Stimulated activated CD4-positive, alpha-beta T cell treated with anti-CD3 and anti-CD28 coated beads, Interleukin-2, amount 100 ng/mL, for 48 hours (primary cell): ENCODE data around the gene OVCA2.
A peak's percentile ranks its signal among the peaks of the same experiment; 100 is the strongest.

Source experiments
- DNase-seq, 2 donors: peaks; one replicate each; pipeline ENCODE4 v3.0.0-alpha.2; 2020

OVCA2 gene

DNA sequence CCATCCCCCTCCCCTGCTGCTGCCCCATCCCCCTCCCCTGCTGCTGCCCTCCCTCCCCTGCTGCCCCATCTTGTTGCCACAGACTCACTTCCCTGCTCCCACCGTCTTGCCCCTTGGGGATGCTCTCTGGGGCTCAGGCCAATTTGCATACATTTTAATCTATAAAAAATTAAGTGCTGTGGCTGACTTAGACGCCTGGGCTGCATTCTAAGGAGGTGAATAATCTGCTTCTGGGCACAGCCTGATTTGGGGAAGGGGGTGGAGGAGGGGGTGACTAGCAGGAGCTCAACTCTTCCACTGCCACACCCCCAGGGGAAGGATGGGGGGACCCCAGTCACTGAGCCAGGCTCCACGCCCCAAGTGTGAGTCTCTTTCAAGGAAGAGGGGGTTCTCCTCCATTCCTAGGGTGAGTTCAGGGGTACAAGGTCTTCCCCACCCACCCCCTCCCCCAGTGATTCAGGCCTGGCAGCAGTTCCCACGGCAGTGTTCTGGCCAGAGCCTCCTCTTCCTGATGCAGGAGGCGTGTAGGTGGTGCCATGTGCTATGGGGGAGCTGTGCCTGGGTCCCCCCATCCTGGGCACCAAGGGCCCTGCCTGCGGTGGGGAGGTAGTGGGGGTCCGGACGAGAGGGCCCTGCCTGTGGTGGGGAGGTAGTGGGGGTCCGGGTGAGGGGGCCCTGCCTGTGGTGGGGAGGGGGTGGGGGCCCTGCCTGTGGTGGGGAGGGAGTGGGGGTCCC, 6.8 kb upstream of the OVCA2 start:
- no peak for DNase-seq

DNA sequence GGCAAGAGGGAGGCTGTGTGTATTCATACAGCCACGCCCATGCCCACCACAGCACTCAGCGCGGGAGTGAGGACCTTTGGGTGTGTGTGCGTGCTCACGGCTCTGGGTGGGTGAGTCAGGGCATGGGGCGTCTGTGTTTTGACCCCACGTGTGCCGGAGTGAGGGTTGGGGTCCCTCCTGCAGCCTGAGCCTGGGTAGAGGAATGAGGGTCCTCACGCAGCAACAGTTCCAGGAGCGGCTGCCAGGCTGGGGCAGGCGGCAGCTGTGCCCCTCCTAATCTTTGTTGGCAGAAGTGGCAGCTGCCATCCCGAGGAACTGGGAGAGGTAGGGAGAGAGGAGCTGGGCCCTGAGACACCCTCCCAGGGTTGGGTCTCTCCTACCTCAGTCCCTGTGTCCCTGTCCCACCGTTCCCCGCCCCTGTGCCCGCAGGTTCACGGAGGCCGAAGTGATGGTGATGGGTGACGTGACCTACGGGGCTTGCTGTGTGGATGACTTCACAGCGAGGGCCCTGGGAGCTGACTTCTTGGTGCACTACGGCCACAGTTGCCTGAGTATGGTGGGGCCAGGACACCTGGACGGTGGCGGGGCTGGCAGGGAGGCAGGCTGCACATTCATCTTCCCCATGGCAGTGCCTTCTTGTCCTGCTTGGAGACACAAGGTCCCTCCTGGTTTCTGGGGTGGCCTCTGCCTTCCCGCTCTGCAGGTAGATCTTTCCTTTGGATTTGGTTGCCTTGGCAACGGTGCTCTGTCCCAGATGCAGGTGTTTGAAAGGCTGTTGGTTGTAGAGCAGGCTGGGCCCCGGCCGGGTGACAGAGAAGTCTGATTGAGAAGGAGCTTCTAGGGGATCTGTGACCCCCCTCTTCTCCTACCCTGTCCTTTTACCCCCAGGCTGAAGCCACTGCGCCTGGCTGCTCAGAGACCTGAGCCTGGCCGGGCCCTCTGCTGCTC, 6.0 kb upstream of the OVCA2 start:
- no peak for DNase-seq

DNA sequence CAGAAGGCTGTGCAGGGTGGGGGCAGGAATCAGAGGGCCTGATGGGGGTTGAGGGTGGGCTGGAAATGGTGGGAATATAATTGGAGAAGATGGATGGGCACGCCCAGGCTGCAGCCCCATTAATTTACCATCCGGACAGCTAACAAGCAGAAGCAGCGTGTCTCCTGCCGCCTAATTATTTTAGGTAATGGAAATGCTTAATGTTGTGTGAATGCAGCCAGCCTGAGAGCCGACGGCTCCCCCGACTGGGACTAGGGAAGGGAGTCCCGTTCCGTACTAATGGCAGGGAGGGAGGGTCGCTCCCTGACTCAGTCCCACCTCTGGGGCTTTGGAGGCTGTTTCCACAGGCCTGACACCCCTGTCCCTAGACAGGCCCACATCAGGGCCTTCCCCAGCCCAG, 4.7 kb upstream of the OVCA2 start:
- no peak for DNase-seq

DNA sequence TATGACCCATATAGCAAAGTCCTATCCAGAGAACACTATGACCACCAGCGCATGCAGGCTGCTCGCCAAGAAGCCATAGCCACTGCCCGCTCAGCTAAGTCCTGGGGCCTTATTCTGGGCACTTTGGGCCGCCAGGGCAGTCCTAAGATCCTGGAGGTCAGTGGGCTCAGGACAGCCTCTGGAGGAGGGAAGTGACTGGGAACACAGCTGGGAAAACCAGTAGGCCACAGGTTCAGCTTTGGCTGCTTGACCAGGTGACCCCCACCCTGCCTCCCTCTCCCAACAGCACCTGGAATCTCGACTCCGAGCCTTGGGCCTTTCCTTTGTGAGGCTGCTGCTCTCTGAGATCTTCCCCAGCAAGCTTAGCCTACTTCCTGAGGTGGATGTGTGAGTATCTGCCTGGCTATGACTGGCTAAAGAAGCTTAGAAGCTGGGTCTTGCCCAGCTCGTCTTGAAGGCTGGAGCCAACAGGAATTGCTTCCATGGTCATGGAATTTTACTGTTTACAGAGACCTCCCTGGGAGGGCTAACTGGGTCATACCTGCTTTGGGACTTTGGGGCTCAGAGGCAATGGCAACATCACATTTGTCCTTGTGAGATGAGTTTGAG, 1.5 kb upstream of the OVCA2 start:
- no peak for DNase-seq

DNA sequence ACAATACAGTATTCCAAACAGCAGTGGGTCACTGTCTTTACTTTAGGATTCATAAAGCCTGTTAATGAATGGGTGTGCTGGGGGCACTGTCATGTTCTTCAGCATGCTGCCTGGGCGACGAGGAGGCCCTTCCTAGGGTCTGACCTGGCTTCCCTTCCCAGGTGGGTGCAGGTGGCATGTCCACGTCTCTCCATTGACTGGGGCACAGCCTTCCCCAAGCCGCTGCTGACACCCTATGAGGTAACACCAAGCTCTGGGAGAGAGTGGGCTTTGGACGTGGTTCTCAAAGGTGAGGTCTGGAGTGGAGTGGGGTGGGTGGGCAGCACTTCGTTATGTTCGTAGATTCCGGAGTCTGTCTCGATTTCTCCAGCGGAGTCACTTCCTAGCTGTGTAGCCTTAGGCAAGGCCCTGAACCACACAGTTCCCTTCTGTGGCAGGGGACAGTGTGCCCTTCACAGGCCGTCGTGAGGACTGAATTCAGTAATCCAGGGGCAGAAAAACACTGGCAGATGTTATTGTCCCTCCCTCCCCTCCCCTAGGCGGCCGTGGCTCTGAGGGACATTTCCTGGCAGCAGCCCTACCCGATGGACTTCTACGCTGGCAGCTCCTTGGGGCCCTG, 771 bp upstream of the OVCA2 start:
- no peak for DNase-seq

DNA sequence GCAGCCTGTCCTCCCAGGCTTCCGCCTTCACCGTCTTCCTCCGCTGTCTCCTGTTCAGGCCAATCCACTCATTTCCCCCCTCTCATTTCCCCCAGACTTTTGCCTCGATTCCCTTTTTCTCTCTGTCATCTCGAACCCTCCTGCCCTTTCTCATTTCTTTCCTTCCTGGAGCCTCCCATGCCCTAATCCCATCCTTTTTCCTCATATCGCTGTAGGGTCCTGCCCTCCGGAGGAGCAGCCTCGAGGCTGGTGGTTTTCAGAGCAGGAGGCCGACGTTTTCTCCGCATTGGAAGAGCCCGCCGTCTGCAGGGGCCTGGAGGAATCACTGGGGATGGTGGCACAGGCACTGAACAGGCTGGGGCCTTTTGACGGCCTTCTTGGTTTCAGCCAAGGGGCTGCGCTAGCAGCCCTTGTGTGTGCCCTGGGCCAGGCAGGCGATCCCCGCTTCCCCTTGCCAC, 597 bp downstream of the OVCA2 start:
- DNase-seq: no peak

DNA sequence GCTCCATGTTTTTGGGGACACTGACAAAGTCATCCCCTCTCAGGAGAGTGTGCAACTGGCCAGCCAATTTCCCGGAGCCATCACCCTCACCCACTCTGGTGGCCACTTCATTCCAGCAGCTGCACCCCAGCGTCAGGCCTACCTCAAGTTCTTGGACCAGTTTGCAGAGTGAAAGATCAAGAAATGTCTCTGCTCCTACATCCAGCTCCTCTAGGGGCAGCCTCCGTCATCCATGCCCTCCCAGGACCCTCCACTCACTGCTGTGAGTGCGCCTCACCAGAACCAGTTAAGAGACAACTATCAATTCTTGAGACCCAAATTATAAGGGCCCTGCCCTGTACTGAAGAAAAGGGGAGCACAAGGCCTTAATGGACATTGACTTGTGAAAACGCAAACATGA, 1.1 kb downstream of the OVCA2 start:
- DNase-seq: no peak

DNA sequence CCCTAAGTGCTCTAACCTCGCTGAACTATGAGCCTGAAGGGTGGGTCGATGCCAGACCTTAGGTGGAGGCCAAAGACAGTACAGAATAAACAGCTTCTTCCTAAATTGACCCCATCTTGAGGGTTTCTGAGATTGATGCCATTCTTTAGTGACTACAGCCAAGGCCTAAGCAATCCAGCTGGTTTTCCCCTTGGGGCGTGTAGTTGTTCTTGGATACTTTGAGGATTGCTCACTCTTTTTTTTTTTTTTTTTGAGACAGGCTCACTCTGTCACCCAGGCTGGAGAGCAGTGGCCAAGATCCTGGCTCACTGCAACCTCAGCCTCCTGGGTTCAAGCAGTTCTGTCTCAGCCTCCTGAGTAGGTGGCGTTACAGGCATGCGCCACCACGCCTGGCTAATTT, 2.0 kb downstream of the OVCA2 start:
- no peak for DNase-seq

DNA sequence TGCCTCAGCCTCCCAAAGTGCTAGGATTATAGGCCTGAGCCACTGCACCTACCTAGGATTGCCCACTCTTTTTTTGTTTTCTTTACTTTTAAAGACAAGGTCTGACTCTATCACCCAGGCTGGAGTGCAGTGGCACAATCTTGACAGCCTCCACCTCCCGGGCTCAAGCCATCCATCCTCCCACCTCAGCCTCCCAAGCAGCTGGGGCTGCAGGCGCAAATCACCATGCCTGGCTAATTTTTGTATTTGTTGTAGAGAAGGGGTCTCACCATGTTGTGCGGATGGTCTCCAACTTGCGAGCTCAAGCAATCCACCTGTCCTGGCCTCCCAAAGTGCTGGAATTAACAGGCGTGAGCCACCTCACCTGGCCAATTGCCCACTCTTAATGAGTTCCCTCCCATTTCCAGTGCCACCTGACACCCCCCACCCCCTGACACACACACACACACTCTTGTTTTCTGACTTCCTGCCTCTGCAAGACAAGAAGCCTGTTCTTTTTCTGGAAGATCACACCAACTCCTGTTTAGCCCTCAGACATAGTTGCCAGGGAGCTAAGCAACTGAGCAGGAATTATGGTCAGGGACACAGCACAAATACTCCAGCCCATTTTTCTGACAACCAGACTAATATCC, 2.6 kb downstream of the OVCA2 start:
- no peak for DNase-seq

DNA sequence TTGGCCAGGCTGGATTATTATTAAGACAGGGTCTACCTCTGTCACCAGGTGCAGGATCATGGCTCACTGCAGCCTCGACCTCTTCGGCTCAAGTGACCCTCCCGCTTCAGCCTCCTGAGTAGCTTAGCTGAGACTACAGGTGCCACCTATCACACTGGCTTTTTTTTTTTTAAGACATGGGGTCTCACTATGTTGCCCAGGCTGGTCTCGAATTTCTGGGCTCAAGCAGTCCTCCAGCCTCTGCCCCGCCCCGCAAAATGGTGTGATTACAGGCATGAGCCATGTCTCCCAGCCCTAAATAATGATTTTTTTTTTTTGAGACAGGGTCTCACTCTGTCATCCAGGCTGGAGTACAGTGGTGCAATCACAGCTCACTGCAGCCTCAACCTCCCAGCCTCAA, 5.8 kb downstream of the OVCA2 start:
- DNase-seq: no peak

DNA sequence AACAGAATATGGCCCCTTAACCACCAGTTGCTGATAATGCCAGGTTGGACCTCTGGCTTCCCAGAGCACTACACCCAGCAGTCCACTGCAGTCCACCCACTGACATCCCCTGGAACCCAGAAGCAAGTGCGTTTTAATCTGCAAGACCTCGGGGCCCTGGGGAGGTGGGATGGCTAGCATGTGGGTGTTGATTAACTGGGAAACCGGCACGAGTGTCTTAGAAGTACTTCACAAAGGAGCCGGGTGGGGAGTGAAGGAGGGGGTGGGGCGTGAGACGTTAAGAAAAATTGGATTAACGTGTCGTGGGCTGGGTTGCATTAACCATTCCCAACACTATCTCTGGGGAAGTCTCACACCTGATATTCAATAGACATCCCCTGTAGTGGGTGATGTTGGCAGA, 7.0 kb downstream of the OVCA2 start:
- no peak for DNase-seq

DNA sequence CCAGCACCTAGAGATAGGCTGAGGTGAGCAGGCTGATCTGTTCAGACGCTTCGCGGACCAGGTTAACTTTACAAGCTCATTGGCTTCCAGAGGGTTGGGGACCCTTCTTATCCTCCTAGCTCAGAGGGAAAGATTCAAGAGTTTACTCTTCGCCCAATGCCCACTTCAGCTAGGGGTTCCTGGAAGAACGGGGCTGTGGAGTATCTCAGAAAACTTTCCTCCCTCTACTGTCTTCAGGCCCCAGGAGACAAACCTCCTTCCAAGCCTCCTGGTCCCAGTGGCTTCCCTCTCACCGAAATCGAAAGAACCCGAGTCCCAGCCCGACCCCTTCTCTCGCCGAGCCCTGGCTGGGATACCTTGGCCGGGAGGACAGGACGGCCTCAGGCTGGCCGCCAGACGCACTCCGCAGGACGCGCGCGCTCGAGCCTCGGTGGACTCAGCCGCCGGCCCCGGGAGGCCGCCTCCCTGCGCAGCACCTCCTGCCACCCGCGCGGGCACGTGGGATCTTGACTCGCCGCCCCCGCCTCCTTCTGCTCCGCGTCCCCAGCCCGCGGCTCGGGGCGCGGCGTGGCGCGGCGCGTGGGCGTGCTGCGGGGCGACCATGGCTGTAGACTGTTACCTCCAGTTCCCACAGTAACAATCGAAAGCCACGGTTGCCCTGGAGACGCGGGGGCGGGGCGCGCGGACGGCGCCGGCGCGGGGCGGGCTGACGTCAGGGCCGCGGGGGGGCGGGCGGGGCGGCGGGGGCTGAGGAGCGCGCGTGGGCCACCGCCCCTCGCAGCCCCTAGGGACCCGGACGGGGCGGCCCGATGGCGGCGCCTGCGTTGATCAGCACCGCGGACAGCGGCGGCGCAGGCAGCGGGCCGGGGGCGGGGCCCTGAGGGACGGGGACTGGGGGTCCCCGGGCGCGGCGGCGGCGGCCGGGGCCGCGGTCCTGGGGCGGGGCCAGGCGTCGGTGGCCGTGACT, 7.8 kb downstream of the OVCA2 start:
- peak; percentile 81 to 83 for DNase-seq

DNA sequence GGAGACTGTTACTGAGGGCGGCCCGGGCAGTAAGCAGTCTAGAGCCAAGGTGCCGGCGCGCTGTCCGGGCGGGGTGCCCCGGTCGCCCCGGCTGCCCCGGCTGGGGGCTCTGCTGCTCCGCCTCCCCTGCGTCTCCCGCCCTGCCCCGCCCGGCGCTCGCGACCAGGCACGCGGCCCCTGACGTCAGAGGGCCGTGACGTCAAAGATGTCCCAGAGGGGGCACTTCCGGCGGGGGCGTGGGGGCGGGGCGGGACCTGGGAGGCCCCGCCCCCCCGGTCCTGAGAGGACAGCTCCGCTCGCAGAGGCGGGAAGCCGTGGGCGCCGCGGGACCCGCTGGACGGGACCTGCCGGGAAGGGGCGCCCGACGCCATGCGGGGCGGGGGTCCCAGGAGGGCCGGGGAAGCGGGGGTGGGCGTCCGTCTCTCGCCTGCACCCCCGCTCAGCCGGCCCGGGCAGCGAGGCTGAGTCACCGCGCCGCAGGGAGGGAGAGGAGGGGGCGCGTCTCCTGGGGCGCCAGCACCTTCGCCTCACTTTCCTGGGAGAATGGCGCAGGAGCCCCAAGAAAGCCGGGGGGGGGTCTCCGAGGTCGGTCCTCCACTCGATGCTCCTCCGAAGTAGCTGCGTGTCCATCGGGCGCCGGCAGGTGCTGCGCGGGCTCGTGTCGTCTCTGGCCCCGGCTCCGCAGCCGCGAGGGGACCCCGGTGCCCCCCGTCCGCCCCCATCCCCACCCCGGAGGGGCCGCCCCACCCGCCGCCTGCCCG, 8.7 kb downstream of the OVCA2 start:
- DNase-seq: peak in 1 of 2 donors; percentile 71

DNA sequence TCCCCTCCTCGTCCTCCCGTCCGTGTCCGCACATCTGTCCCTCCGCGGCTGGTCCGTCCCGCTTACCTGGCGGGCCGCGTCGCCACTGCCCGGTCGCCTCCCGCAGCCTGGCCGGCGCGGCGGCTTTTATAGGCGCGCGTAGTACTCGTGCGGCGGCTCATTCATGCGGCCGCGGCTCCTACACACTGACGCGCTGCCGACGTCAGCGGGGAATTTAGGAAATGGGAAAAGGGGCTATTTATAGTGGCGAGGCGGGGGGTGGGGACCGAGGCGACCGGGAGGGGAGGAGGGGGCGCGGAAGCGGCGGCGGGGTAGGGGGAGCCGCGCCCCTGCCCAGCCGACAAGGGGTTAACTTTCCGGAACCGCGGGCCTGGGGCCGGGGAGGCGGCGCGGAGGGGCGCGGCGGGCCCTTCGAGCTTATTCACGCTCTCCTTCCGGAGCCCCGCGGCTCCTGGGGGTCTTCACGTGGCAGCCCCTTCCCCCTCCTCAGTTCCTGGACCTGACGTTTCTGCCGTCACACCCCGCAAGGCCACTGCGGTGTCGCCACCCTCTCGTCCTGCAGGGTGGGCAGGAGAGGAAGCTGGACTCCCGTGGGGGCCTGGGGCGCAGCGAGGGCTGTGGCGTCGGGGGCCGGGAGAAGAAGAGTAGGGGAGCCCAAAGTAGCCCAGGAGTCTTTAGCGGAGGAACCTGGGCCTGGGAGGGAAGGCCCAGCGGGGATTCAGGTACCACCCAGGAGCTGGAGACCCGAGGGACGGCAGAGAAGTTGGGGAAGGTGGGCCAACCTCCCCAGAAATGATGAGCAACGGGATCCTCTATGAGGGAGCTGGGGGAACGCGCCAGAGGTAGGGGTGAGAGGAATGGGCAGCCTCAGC, 9.5 kb downstream of the OVCA2 start:
- no peak for DNase-seq

DNA sequence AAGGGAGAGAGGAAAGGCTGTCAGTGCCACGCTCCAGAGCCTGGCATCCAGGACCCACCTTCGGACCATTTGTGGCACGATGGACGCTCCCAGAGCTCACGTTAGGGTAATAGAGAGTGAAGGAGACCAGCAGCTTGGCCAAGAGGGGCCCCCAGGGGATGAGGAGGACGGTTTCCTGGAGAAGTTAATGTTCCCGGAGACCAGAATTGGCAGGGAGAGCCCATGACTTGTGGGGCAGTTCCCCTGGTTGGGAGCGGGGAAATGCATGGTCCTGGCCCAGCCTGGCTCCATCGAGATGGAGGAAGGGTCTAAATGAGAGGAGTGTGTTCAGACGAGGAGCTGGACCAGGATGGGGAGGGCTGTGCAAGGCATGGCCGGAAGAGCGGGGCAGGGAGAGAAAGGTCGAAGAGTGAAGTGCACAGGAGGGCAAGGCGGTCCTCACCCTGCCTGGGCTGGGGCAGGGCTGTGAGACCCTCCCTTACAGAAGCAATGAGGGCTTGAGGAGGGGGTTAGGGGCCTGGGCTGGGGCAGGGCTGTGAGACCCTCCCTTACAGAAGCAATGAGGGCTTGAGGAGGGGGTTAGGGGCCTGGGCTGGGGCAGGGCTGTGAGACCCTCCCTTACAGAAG, 10.2 kb downstream of the OVCA2 start:
- DNase-seq: no peak

DNA sequence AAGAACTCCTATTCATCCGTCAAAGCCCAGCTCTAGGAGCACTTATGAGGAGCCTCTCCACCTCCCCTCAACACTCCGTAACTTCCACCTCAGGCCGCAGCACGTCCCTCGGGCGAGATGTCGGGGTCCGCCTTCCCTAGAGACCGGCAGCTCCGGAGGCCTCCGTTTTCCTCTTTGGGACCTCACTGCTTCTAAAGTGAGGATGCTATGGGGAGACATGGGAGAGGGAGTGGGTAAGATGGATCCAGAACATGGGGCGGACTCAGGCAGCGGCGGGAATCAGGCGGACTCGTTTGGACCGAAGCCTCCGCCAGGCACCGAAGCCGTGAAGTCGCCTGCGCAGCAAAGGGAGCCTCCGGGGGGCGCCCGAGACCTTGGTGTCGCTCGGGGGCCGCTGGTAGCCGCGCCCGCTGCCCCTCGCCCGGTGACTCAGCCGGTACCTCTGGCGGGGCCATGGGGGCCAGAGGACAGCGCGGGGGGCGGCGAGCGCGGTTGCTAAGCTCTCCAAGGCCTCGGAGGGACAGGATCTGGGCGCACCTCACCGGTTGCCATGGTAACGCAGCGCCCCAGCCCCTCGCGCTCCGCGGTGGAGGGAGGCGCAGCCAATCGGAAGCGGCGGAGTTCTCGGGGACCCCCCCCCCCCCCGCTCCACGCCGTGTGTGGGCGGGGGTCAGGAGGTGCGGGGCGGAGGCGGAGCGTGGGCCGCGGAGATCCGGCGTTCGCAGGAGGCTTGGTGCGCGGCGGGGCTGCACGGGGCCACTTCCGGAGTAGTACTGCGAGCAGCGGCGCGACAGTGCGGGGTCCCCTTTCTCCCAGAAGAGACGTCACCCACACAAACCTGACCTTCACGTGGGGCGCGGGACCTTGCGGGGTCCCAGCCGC, 11.8 kb downstream of the OVCA2 start:
- DNase-seq: peak; percentile 67 to 73

DNA sequence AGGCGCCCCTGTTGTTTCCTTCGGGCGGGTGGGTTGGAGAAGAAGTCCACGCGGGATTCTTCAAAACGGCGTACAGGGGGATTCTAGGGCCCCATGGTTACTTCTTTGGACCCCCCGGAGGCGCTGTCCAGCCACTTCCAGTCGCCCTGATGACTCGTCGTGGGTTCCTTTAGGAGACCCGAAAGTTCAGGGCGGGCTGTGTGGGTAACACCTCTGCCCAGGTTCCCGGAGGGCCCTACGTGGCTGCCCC, 12.4 kb downstream of the OVCA2 start:
- DNase-seq: no peak

DNA sequence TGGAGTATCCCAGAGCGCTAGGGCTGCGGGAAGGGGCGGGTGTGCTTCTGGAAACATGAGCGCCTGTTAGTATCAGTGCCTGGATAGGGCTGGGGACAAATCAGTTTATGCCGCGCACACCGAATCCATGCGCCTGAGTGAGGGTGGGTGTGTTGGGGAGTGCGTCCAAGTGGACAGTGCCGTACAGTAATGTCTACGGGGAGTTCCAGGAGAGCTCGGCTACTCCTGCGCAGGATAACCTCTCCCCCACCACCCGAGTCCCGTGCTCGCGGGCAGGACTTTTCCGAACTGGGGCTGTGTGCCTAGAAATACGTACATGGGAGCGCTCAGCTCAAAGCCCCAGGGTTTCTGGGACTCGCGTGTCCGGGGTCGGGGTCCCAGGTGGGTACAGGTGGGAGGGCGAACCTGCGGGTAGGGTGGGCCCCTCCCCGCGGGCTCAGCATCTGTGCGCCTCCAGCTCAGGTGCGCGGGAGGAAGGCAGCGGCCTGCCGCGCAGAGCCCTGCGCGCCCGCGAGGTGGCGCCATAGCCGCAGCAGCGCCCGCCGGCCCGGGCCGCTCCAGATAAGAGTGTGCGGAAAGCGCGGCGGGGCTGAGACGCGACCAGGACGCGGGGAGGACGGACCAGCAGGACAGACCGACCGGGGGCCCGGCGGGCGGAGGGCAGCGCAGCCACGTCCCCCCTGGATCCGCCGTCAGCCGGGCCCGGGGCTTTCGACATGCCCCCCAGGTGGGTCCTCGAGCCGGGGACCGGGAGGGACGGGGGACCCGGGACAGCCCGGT, 12.9 kb downstream of the OVCA2 start, which contains the start of gene HIC1:
Gene HIC1, plus strand, starts transcription at position 592 of the 780 bp plus-strand sequence. CDS start 1,588 bp downstream, outside the sequence.
- peak; percentile 79 to 85 for DNase-seq
